HTR-8/SVneo (cell line): ENCODE data around the gene PCCA.
"Not testable (repeated sequence)": the region's sequence is repeated elsewhere in the genome, so short reads cannot be mapped to it uniquely, and the experiment has no call there.

Source experiments
- DNase-seq: peaks from one replicate; pipeline ENCODE4 v3.0.0; 2011; ENCODE audit warnings: low spot score, mixed read lengths; ENCODE audit not compliant: insufficient read length
- FAIRE-seq: peaks from 2 replicates; lab custom pipeline; 2011; peaks lifted over from hg19 to GRCh38; lab: Jason Lieb, UNC

PCCA gene

GRCh38 chr13:100179276-100179675 lies 90.4 kb downstream of the PCCA start:
- DNase-seq (no peak), FAIRE-seq (no peak)

GRCh38 chr13:100182900-100183490 lies 94.1 kb downstream of the PCCA start:
- FAIRE-seq (no peak), DNase-seq (no peak)

GRCh38 chr13:100184095-100184494 lies 95.2 kb downstream of the PCCA start:
- FAIRE-seq (no peak), DNase-seq (no peak)

GRCh38 chr13:100195568-100195967 lies 106.7 kb downstream of the PCCA start:
- no peak for DNase-seq
- no peak for FAIRE-seq

GRCh38 chr13:100196375-100196774 lies 107.5 kb downstream of the PCCA start:
- no peak for FAIRE-seq
- DNase-seq: no peak

- no peak for FAIRE-seq
- no peak for DNase-seq
Measured at GRCh38 chr13:100197116-100197515, 108.2 kb downstream of the PCCA start.

GRCh38 chr13:100197591-100198365 lies 108.9 kb downstream of the PCCA start:
- DNase-seq (no peak), FAIRE-seq (no peak)

GRCh38 chr13:100203696-100204367 lies 114.9 kb downstream of the PCCA start:
- peak; percentile 22 for DNase-seq

GRCh38 chr13:100208002-100208401 lies 119.1 kb downstream of the PCCA start:
- DNase-seq: no peak
- no peak for FAIRE-seq

More at GRCh38 chr13:100203696-100204367, 114.9 kb downstream of the PCCA start:
- FAIRE-seq: no peak

GRCh38 chr13:100208626-100209025 lies 119.7 kb downstream of the PCCA start:
- no peak for DNase-seq
- FAIRE-seq: no peak

GRCh38 chr13:100209857-100210825 lies 121.2 kb downstream of the PCCA start:
- no peak for DNase-seq
- FAIRE-seq: no peak

- FAIRE-seq (no peak), DNase-seq (no peak)
Measured at GRCh38 chr13:100211016-100211710, 122.3 kb downstream of the PCCA start.

GRCh38 chr13:100212904-100213553 lies 124.1 kb downstream of the PCCA start:
- FAIRE-seq (no peak), DNase-seq (no peak)

- FAIRE-seq: no peak
- DNase-seq: no peak
Measured at GRCh38 chr13:100213576-100213975, 124.7 kb downstream of the PCCA start.

- DNase-seq: peak; percentile 26
- FAIRE-seq: no peak
Measured at GRCh38 chr13:100214886-100215285, 126.0 kb downstream of the PCCA start.

- no peak for FAIRE-seq
- DNase-seq: no peak
Measured at GRCh38 chr13:100221166-100221565, 132.3 kb downstream of the PCCA start.

- not testable (repeated sequence) for DNase-seq, FAIRE-seq
Measured at GRCh38 chr13:100223966-100224530, 135.2 kb downstream of the PCCA start.

- DNase-seq: no peak
- no peak for FAIRE-seq
Measured at GRCh38 chr13:100229603-100230002, 140.7 kb downstream of the PCCA start.

GRCh38 chr13:100230769-100231149 lies 141.9 kb downstream of the PCCA start:
- no peak for FAIRE-seq
- DNase-seq: no peak
